ENCODE measurements around the gene FBN1. TPM values are rescaled to one million over a fixed set of nuclear protein-coding genes. Genes with fewer than 3 reads are reported as not detected.

Gene FBN1
- polyA plus RNA-seq, 6 donors from 2014 or later = 0.03 TPM; not detected in 5

DNA sequence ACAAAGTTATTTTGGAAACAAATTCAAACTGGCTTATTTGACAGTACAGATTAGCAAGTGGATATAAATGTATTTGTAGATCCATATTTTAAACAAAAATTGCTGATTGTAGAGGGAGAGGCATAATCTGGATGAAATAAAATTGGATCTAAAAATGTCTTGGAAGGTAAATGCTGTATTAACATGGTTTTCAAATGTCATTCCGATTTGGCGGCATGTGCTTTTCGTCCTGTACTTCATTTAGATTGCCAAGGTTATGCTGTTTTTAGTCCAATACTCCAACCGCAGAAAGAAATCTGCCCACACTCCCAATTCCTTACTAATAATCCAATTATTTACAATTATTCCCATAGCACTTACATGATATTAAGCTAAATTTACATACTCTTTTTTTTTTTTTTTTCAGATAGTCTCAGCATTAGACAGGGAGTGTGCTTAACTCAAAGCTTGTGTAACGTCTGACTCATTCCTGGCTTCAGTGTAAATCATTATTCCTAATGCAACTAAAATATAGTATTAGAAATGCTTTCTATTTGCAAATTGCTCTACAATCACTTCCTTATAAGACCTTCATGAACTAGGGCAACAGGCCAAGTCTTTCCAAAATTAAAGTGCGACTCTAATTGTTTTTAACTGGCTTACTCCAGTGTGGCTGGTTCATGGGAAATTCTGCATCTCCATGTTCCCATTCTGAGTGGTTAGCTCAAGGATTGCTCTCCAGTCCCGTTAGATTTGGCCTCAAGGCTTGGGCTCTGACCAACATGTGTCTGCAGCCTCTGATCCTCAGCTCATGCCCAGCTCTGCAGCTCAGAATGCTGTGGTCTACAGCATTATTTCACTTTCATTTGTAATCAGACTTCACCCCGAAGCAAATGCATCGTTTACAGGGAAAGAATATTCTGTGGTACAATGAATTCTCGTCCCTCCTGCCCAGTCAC lies 103.9 kb downstream of the FBN1 start:
- Mint-ChIP-seq H3K27me3 (no peaks in the 10 kb centered on the region), H3K27ac (no peak overlapping the region), H3K36me3 (no peaks in the 10 kb centered on the region), H3K9me3 (peaks cover 0 to 4% (median 0%) of the 10 kb centered on the region in 7 donors), H3K4me1 (no peaks in the 10 kb centered on the region), H3K4me3 (no peak overlapping the region)
- ATAC-seq (ENCODE audit: low read depth in 2 of 2) (no peak), DNase-seq (no peak)

DNA sequence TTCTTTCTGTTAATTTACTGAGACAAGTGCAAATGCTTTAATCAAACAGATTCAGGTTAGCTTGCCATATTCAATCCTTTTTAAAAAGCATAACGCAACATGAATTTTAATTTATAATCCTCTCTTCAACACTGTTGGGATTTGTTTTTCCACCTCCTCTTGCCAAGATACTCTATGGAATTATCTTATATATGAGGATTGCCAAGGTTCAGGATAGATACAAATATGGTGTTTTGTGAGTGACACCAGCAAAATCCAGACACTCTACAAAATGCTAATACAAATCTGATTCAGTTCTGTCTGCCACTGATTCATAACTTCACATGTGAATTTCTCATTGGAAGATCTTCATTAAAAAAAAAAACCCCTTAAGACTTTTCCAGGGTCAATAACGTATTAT lies 104.8 kb downstream of the FBN1 start:
- H3K4me1 Mint-ChIP-seq = no peaks in the 10 kb centered on the region
- no peak overlapping the region for H3K27ac Mint-ChIP-seq
- peaks cover 0 to 4% (median 0%) of the 10 kb centered on the region in 7 donors for H3K9me3 Mint-ChIP-seq
- H3K36me3 Mint-ChIP-seq = no peaks in the 10 kb centered on the region
- no peak for ATAC-seq (ENCODE audit: low read depth in 2 of 2)
- no peaks in the 10 kb centered on the region for H3K27me3 Mint-ChIP-seq
- no peak overlapping the region for H3K4me3 Mint-ChIP-seq
- no peak for DNase-seq

DNA sequence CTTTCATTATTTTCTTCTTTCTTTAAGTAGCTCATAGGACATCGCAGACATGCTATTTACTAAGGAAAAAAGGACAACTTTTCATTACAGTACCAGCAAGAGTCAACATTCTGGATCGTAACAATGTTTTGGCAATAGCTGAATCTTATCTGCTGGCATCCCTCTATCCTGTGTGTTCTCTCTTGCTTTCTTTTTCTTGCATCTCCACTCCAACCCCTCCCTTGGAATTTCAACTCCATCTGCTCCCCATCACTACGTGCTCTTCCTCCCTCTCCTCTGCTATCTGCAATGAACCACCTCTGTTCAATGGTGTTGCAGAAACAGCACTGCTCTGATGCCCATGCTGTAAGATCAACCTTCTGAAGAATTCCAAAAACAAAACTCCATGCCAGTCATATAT lies 106.6 kb downstream of the FBN1 start:
- Mint-ChIP-seq H3K36me3 (no peaks in the 10 kb centered on the region), H3K27me3 (no peaks in the 10 kb centered on the region), H3K9me3 (peaks cover 0 to 4% (median 0%) of the 10 kb centered on the region in 7 donors), H3K4me3 (peak overlapping the region in 1 of 8 donors; percentile 3), H3K4me1 (no peaks in the 10 kb centered on the region), H3K27ac (no peak overlapping the region)
- DNase-seq (no peak), ATAC-seq (ENCODE audit: low read depth in 2 of 2) (no peak)

DNA sequence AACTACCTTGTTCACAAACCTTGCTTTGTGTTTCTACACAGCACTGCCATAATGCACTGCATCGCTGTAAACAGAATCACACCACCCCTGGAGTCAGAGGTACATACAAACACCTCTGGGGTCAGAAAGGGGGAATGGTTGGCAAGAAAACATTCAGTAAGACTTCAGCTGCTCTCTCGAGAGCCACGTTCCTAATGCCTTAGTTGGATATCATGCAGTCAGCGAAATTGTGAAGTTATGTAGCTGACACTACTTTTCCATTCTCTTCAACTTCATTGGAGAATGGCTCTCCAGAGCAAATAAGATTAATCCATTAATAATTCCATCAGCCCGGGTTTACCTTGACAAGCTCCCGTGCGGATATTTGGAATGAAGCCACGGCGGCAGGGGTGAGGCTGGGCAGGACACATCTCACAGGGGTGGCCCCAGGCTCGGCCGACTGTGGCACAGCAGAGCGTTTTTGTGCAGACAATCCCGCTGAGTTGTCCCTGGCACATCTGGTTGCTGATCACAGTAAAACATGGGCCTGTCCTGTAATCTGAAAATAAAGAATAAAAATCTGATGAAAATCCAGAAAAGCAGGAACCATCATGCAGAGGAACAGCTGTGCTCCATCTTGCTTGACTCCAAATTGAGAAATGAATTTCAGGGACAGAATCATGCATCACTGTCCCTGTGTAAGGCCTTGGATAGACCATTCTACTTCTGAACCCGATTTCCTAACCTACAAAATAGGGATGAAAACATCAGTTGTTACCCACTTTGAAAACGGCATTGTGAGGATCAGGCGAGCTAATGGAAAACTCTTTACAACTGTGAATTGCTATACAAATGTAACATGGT lies 108.0 kb downstream of the FBN1 start:
- no peaks in the 10 kb centered on the region for H3K36me3 Mint-ChIP-seq
- H3K4me3 Mint-ChIP-seq = no peak overlapping the region

DNA sequence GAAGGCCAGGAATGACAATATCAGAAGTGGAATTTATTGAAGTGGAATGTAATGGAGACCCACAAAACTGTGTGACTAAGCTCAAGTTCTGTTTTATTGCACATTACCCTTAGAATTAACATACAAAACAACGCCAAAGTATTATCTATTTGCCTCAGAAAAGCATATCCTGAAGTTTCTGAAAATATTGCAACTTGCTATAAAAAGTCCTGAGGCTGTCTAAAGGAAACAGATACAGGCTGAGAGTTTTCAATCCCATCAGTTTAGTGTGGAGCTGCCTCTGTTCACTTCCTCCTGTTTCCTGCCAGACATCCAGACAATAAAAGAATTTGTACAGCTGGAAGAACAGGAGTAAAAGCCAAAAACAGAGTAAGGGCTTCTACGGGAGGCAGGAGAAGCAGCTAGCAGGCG lies 108.8 kb downstream of the FBN1 start:
- Mint-ChIP-seq H3K9me3 (peaks cover 0 to 4% (median 0%) of the 10 kb centered on the region in 7 donors), H3K36me3 (no peaks in the 10 kb centered on the region), H3K27me3 (no peaks in the 10 kb centered on the region), H3K4me3 (no peak overlapping the region), H3K27ac (no peak overlapping the region), H3K4me1 (no peaks in the 10 kb centered on the region)
- no peak for ATAC-seq (ENCODE audit: low read depth in 2 of 2)
- DNase-seq = no peak

More for the DNA sequence above, 108.0 kb downstream of the FBN1 start:
- Mint-ChIP-seq H3K9me3 (peaks cover 0 to 4% (median 0%) of the 10 kb centered on the region in 7 donors), H3K27ac (no peak overlapping the region), H3K4me1 (no peaks in the 10 kb centered on the region), H3K27me3 (no peaks in the 10 kb centered on the region)
- DNase-seq = no peak
- no peak for ATAC-seq (ENCODE audit: low read depth in 2 of 2)

DNA sequence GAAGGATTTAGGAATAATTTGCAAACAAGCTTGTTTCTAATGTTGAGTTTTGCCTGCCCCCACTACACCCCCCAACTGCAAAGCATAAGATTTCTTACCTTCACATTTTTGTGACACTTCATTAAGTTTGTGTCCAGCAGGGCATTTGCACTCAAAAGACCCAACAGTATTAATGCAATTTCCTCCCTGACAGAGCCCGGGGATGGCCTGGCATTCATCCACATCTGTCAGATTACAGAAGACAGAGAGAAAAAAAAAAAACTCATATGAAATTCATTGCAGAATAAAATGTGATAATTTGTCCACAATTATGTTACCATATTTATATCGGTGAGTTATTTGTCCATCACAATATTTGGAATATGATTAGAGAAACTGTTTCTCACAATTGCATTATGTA lies 111.5 kb downstream of the FBN1 start:
- no peaks in the 10 kb centered on the region for H3K27me3 Mint-ChIP-seq
- H3K4me3 Mint-ChIP-seq = no peak overlapping the region
- H3K4me1 Mint-ChIP-seq = no peaks in the 10 kb centered on the region
- DNase-seq = no peak
- H3K27ac Mint-ChIP-seq = no peak overlapping the region
- peaks cover 0 to 2% (median 0%) of the 10 kb centered on the region in 7 donors for H3K9me3 Mint-ChIP-seq
- no peaks in the 10 kb centered on the region for H3K36me3 Mint-ChIP-seq
- ATAC-seq (ENCODE audit: low read depth in 2 of 2) = no peak

DNA sequence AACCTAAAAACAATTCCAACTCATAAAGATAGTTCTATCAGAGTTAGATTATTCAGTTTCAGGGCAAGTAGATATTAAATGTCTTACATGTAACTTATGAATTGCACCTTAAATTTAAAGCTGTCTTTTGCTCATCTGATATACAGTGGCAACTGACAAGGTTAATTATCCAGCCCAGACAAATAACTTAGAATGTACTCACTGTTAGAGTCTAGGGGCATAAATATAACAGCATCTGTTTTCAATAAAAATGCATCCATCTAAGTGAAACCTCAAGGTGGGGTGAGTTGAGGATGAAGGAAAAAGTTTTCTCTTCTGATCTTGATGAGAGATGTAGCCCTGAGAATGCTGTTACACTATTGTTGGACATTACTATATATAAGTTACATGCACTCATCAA lies 112.6 kb downstream of the FBN1 start:
- DNase-seq (no peak), ATAC-seq (ENCODE audit: low read depth in 2 of 2) (no peak)
- Mint-ChIP-seq H3K27ac (no peak overlapping the region), H3K4me3 (no peak overlapping the region), H3K4me1 (no peaks in the 10 kb centered on the region), H3K36me3 (no peaks in the 10 kb centered on the region), H3K27me3 (no peaks in the 10 kb centered on the region), H3K9me3 (no peaks in the 10 kb centered on the region)

DNA sequence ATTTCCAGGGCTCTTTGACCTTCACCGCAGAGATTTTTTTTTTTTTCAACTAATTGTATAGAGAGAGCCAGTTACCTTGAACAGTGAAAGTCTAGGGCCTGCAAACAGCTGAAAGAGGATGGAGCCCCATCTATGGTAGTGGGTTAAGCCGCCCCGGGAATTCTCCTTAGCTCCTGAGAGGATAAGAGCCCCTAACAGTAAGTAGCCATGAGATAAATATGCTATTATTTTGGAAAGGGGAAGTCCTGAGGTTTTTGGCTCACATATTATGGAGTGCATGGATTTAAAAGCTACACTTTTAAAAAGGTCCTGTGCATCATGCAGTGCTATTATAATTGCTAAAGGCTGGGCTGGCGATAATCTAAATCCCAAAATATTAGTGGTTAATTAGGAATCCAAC lies 115.0 kb downstream of the FBN1 start:
- Mint-ChIP-seq H3K36me3 (no peaks in the 10 kb centered on the region), H3K4me3 (no peak overlapping the region), H3K9me3 (no peaks in the 10 kb centered on the region), H3K4me1 (no peaks in the 10 kb centered on the region), H3K27ac (no peak overlapping the region), H3K27me3 (no peaks in the 10 kb centered on the region)
- DNase-seq (no peak), ATAC-seq (ENCODE audit: low read depth in 2 of 2) (no peak)

- ATAC-seq (ENCODE audit: low read depth in 2 of 2) (no peak), DNase-seq (no peak)
- H3K27me3 Mint-ChIP-seq = no peaks in the 10 kb centered on the region
- no peak overlapping the region for H3K4me3 Mint-ChIP-seq
- no peak overlapping the region for H3K27ac Mint-ChIP-seq
- H3K4me1 Mint-ChIP-seq = no peaks in the 10 kb centered on the region
- H3K9me3 Mint-ChIP-seq = no peaks in the 10 kb centered on the region
- no peaks in the 10 kb centered on the region for H3K36me3 Mint-ChIP-seq
These were observed 116.6 kb downstream of the FBN1 start for GRCh38 chr15:48528921-48529320.

DNA sequence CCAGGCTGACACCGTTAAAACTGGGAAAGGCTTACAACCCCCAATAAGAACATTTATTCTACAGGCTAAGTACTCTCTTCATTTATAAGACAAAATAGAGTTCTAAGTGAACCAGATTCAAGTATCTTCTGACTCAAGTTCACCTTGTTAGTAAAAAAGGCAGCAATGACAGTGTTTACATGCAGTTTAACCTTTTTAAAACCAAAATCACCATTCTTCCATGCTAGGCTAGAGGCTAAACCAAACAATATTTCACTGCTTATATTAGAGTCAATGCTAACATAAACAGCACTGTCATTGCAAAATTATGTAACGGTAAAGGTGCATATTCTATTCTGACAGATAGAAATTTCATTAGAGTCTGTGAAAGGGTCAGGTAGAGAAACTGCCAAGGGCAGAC lies 118.0 kb downstream of the FBN1 start:
- H3K36me3 Mint-ChIP-seq = no peaks in the 10 kb centered on the region
- H3K4me1 Mint-ChIP-seq = no peaks in the 10 kb centered on the region
- no peaks in the 10 kb centered on the region for H3K9me3 Mint-ChIP-seq
- H3K27me3 Mint-ChIP-seq = no peaks in the 10 kb centered on the region
- DNase-seq (no peak), ATAC-seq (ENCODE audit: low read depth in 2 of 2) (no peak)
- H3K27ac Mint-ChIP-seq = no peak overlapping the region
- H3K4me3 Mint-ChIP-seq = no peak overlapping the region

- H3K4me1 Mint-ChIP-seq = no peaks in the 10 kb centered on the region
- H3K36me3 Mint-ChIP-seq = no peaks in the 10 kb centered on the region
- no peak overlapping the region for H3K27ac Mint-ChIP-seq
- no peaks in the 10 kb centered on the region for H3K9me3 Mint-ChIP-seq
- no peak overlapping the region for H3K4me3 Mint-ChIP-seq
- DNase-seq (no peak), ATAC-seq (ENCODE audit: low read depth in 2 of 2) (no peak)
- no peaks in the 10 kb centered on the region for H3K27me3 Mint-ChIP-seq
These were observed 122.6 kb downstream of the FBN1 start for GRCh38 chr15:48522911-48523310.

DNA sequence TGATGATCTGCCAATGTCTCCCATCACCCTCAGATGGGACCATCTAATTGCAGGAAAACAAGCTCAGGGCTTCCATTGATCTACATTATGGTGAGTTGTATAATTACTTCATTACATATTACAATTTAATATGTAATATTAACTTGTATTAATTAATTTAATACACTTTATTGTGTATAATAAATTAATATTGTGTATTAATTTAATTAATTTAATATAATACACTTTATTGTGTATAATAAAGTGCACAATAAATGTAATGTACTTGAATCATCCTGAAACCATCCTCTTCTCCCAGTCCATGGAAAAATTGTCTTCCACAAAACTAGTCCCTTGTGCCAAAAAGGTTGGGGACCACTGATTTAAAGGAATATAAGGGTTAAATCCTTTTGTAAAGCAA lies 123.4 kb downstream of the FBN1 start:
- Mint-ChIP-seq H3K27me3 (no peaks in the 10 kb centered on the region), H3K27ac (no peak overlapping the region), H3K4me3 (no peak overlapping the region), H3K4me1 (no peaks in the 10 kb centered on the region), H3K9me3 (no peaks in the 10 kb centered on the region), H3K36me3 (no peaks in the 10 kb centered on the region)
- DNase-seq (no peak), ATAC-seq (ENCODE audit: low read depth in 2 of 2) (no peak)

DNA sequence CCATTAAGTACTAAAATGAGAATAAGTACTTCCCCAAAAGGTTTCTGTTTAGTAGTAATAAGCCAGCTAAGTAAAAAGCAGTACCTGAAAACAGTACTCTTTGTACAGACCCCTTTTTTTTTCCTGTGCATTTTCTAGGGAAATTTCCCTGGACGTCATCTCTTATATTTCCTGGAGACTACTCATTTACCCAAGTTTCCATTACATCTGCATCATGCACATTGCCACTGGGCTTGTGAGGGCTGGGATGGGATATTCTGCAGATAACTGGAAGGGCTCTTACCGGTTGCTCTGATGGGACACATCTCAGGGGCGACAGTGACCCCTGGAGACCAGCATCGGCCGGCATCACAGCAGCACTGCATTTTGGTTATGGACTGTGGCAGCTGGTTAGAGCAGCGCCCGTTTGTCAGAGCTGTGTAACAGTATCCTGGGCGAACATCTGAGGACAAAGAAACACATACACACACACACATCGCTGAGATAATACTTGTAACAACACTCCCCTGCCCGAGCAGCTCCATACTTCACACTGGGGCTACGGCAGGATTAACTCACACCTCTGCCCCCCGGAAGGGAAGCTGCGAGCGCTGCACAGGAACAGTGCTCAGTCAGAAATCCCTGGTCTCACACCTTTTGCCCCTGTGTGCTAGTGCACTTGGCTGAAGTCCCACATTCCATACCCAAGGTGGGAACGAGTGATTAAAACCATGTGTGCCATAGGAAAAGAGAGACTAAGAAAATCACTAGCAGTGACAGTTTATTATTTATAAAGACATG lies 124.9 kb downstream of the FBN1 start:
- no peaks in the 10 kb centered on the region for H3K27me3 Mint-ChIP-seq
- H3K27ac Mint-ChIP-seq = no peak overlapping the region
- no peaks in the 10 kb centered on the region for H3K4me1 Mint-ChIP-seq
- H3K9me3 Mint-ChIP-seq = no peaks in the 10 kb centered on the region
- DNase-seq (no peak), ATAC-seq (ENCODE audit: low read depth in 2 of 2) (no peak)
- no peaks in the 10 kb centered on the region for H3K36me3 Mint-ChIP-seq
- H3K4me3 Mint-ChIP-seq = no peak overlapping the region

Measured in naive B cell (primary cell).